Measurements from ENCODE around the gene HES6. TPM values are rescaled to one million over a fixed set of nuclear protein-coding genes. Genes with fewer than 3 reads are reported as not detected.

HES6 gene
- total RNA-seq, 1 donor from 2014 or later = 4.3 TPM

DNA sequence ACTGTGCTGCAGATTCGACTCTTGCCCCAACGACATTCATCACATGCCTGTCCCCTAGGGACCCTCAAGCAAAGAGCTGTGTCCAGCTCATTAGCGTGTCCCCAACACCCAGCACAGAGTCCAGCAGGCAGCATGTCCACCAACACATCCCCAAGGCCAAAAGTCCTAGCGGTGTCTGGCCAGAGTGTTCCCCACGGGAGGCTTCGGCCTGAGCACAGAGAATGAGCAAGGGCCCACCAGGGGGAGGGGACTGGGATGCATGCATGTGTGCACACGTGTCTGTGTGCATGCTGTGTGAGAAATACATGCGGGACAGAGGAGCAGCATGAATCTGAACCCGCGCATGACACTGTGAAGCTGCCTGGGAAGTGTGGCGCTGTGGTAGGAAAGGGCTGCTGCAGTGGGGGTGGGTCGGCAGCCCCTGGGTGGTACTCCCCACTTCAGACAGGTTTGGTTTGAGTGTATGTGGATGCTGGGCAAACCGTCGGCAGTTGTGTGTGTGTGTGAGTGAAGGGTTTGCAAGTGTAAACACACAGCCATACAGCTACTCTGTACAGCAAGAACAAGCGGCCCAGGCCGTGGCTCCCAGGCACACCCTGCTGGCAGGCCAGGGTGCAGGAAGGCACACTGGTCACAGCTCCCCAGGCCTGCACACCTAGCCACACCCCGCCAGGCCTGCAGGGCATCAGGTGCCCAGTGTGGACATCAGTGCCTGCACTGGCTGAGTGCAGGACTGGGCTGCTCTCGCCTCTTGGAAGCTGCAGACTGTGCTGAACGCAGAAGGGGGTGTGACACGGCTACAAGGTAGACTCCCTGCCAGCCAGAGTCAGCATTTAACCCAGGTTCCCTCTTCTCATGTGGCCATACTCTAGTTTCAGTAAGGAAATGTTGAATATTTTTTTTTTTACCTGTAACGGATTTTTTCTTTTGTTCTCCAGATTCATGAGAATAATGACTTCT is 19.5 kb upstream of the HES6 start:
- no peak for ATAC-seq
- DNase-seq (ENCODE audit: missing footprints) = peak; percentile 66
- intact Hi-C loops (cut with DNase I) = loop anchor here (5.0 to 10.0 kb wide), 3 partner anchors 95 to 677 kb away; no protein-coding TSS in a partner anchor

DNA sequence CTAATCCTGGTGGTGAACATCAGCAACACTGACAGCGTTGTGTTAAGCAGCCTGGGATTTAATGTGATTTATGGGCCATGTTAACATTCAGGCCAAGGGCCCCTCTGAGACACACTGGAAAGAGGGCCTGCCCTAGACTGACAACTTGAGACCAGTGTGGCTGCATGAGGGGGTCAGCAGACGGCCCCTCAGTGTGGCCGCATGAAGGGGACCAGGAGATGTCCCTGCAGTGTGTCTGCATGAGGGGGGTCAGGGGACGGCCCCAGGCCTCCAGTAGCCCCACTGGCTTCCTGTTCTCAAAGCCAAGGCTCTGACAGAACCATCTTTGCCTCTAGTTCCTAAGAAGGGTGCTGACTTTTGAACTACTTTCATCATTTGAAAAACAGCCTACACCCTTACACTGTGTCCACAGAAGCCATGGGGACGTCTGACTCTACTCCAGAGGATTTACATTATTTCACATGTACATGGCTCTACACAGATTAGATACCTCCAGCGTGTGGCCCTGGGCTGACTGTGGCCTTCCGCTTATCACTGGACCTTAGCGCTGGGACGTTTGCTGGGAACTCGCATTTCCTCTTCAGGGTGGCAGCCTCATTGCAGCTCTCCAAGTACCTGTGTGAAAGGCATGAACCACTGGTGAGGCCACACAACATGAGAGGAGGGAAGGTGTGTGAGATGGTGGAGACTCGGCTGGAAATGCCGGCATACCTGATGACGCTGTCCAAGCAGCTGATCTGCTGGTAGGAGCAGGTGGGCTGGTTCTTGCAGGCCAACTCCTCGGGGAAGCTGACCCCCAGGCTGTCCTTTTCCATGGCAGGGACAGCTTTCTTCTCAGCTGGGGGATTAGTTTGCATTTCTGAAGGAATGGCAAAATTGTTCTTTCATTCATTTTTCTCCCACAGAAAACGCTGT is 18.2 kb upstream of the HES6 start:
- intact Hi-C loops (cut with DNase I) = no loop called here
- DNase-seq (ENCODE audit: missing footprints) (peak; percentile 11), ATAC-seq (no peak)

DNA sequence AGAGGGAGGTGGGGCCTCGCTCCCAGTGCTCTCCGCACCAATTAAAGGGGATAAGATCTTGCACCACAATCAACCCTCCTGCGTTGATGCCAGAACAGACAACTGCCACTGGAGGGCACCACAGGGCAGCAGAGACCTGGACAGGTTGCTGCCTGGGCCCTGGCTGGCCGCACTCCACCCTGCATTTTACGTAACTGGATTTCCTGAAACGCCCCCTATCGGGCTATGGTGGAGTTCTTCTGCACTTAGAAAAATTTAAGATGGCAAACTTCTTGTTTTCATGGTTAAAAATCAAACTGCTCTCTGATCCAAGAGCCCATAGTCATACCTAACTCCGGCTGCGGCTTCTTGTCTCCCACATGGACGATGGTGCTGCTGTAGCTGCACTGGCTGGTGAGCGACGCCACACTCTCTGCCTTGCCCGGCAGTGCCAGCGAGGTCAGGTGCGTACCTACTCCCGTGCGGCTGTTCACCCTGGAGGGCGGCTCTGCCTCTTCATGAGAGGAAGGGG is 16.8 kb upstream of the HES6 start:
- intact Hi-C loops (cut with DNase I) = no loop called here
- ATAC-seq = peak; percentile 33

DNA sequence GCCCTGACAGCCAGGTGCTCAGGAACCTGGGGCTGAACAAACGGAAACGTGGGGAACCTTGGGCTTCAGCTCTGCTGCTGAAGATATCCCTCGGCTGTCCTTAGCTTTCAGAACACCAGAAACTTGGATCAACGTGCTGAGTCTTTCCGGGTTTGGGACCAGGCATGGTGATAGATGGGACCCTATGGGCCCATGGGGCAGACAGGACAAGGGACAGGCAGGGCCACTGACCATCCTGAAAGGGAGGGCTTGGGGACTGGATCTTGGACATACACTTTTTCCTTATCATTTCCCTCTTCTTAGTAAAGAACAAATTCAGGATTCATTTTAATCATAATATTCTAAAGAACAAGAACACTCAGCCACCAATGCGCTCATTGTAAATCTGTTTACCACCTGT is 16.3 kb upstream of the HES6 start:
- ATAC-seq = no peak
- DNase-seq (ENCODE audit: missing footprints) = peak; percentile 1
- intact Hi-C loops (cut with DNase I) = no loop called here

More for the DNA sequence above, 16.8 kb upstream of the HES6 start:
- peak; percentile 77 for DNase-seq (ENCODE audit: missing footprints)

DNA sequence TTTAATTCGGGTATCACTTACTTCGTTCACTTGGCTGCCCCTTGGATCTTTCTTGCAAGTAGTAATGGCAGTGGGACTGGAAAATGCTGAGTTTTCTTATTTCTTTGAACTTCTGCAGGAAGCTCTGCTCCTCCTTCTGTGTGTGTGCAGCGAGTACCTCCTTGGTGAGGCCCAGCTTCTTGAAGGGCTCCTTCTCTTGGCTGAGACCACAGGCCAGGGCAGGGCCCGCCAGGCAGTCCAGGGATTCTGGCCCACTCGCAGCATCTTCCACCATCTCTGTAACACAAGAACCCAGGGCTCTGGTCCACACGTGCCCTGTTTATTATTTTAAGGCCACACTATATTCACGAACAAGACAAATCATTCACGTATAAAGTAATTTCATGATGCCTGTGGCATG is 15.8 kb upstream of the HES6 start:
- peak; percentile 41 for DNase-seq (ENCODE audit: missing footprints)
- intact Hi-C loops (cut with DNase I) = no loop called here
- ATAC-seq = no peak

DNA sequence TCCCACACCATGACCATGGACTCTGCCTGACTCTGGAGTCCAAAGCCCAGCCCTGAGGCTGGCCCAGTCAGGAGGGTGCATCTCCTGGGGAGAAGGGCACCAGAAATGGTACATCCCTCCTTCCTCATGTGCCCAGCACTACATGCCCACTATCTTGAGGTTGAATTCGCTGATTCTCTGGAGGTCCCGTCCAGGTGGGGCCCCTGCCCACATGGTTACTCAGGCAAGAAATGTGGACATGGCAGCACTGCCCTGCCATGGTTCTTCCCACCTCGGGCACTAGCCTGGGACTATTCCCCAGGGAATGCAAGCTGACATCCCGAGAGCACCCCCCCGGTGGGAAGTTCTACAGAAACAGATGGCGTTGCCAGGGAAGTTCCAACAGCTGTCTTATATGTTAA is 15.3 kb upstream of the HES6 start:
- intact Hi-C loops (cut with DNase I) = no loop called here

DNA sequence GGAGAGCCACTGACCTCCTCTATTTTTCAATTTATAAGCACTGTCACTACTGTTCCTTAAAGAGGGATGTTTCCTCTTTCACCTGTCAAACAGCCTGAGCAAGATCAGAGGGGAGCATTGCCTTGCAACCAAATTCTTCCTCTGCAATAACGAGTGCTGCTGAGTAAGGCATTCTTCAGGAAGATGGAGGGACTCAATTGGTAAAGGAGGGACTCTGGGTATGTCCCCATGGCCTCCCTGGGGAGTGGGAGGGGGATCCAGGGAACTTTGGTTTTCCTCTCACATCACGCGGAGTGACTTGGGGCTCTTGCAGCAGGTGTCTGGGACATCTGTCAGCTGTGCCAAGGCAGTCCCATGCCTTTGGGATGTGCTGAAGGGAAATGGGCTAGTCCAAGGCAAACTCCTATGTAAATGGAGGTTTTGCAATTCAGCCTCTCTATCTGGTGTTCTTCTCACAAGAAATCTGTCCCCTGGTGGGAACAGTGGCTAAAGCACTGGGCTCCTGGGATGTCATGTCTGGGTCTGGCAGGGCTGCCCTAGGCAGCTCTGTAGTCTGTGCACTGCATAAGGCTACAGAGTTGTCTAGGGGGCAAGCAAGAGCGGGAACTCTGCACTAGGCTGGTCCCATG is 14.4 kb upstream of the HES6 start:
- ATAC-seq = no peak
- DNase-seq (ENCODE audit: missing footprints) = peak; percentile 9
- intact Hi-C loops (cut with DNase I) = no loop called here

More for the DNA sequence above, 15.3 kb upstream of the HES6 start:
- no peak for ATAC-seq
- DNase-seq (ENCODE audit: missing footprints) = peak; percentile 15

DNA sequence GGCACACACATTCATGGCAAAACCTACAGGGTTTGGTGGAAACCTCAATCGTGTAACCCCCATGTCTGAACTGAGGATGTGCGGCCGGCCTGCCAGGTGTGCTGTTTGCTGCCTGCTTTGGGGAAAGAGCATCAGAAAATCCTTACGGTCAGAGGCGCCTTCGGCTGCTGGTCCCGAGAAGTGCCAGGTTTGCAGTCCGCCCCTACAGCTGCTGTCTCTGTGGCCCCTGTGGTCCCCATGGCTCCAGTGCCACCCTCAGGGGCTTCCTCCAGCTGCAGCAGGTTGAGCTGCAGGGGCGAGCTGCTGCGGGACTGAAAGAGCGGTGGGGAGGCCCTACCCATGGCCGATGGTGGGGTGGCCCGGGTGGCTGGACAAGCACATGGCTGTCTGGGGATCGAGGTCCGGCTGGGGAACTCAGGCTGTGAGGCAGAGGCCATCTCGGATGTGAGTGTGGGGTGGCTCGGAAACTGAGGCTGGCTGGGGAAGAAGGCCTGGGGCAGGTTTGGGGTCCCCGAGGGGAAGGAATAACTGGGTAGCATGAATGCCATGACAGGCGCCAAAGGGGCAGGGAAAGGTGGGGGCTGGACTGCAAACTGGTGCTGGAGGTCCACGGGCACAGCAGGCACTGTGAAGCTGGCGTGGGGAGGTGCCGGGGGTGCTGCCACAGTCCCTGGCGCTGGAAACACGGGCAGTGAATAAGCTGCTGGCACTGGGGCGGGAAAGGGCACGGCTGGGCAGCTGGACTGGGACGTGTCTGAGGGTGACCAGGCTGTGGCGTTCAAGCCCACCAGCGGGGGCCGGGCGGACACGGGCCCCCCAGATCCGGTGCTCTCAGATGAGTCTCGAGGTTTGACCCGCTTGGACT is 13.2 kb upstream of the HES6 start:
- DNase-seq (ENCODE audit: missing footprints) (peak; percentile 60), ATAC-seq (no peak)
- intact Hi-C loops (cut with DNase I) = no loop called here

DNA sequence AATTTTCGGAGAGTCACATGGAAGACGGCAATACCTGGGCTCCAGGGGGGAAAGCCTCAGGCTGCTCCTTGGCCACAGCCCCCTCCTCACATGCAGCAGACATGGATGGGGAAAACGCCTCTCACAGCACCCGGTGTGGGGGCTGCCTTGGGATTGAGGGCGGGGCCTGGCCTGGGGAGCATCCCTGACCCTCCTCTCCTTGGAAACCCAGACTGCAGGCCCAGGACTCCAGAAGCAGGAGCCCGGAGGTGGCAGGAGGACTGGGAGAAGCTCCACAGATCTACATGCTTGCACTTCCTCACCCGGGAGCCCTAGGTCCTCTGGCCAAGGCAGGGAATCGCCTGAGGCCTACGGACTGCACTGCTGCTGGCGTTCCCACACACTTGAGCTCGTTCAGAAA is 12.1 kb upstream of the HES6 start:
- intact Hi-C loops (cut with DNase I) = no loop called here
- ATAC-seq (no peak), DNase-seq (ENCODE audit: missing footprints) (peak; percentile 41)

DNA sequence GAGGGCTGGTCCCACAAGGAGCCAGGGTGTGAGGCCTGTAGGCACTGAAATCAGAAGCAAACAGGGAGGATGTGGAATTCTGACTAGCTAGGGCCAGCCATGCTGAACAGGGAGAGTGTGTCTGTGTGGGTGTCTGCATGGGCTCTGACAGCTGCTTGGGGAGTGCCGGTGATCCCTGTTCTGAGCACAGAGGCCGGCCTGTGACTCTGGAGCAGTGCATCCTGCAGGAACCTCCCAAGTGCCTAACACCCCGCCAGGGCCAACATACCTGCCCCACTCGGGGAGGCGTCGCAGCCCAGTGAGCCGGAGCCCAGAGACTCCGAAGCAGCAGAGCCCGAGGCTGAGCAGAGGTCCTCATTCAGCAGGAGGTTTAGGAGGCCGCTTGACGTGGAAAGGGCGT is 11.5 kb upstream of the HES6 start:
- peak; percentile 54 for DNase-seq (ENCODE audit: missing footprints)
- intact Hi-C loops (cut with DNase I) = no loop called here
- ATAC-seq = no peak

DNA sequence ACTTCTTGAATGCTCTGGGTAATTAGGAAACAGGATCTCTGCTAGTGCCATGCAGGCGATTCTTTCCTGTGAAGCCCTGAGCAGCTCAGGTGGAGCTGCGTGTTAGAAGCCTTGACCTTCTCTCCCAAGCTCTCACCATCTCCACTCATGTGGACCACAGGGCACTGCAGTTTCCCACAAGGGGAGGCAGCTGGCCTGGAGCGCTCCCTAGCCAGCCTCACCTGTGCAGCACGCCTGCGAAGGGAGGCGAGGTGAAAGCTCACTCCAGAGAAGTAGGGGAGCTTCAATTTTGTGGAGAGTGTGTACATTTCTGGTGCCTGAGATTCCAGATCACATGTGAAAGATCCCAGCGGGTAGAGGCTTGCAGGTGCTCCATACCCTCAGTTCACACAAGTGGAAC is 11.1 kb upstream of the HES6 start:
- peak; percentile 25 for DNase-seq (ENCODE audit: missing footprints)
- intact Hi-C loops (cut with DNase I) = no loop called here
- no peak for ATAC-seq

DNA sequence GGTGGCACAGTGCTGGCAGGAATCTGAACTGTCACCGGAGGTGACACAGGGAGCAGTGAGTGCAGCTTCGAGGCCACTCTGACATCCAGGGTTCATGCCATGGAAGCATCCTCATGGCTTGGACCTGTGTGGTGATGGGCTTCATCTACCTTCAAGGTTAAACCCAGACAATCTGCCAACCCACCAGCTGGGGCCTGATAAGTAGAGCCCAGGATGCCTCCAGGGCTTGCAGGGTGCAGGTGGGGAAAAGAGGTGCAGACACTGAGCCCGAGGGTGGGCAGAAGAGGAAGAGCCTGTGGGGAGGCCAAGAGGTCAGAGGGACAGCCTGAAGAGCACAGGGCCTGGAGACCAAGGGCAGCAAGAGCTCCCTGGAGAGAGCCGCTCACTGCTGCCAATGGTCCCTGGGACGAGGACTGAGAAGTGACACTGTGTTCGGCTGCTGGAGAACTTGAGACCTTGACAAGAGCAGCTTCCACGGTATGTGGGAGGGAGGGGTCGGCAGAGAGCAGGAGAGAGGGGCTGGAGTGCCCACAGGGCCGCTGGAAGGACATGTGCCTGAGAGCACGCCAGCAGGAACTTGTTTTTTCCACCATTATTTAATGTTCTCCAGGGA is 8.1 kb upstream of the HES6 start:
- ATAC-seq (no peak), DNase-seq (ENCODE audit: missing footprints) (peak; percentile 22)
- intact Hi-C loops (cut with DNase I) = no loop called here

DNA sequence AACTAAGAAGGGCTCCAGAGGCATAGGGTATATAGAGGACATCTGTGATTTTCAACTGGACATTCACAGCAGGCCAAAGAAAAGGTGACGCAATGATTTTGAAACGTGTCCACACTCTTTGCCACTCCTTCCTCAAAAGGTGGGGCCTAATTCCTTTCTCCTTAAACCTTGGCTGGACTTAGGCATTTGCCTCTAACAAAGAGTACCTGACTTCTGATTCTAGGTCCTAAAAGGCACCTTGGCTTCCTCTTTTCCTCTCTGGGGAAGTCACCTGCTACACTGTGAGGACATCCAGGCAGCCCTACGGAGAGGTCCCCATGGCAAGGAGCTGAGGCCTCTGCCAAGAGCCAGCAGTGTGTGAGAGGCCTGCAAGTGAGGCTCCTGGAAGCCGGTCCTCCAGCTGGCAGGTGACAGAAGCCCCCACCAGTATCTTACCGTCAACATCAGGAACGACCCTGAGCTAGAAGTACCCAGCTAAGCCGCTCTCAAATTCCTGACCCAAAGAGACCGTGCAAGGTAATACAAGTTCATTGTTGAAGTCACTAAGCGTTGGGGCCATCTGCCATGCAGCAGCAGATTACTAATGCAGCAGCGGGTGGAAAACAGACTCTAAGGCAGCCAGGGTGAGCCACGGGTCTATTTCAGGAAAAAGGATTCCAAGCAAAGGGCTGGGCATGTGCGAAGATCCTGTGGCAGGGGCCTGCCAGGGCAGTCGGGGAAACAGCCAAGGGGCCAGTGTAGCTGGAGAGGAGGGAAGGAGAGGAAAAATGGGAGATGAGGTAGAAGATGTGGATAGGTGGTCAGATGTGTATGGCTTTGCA is 7.4 kb upstream of the HES6 start:
- DNase-seq (ENCODE audit: missing footprints) (peak; percentile 4), ATAC-seq (no peak)
- intact Hi-C loops (cut with DNase I) = no loop called here

DNA sequence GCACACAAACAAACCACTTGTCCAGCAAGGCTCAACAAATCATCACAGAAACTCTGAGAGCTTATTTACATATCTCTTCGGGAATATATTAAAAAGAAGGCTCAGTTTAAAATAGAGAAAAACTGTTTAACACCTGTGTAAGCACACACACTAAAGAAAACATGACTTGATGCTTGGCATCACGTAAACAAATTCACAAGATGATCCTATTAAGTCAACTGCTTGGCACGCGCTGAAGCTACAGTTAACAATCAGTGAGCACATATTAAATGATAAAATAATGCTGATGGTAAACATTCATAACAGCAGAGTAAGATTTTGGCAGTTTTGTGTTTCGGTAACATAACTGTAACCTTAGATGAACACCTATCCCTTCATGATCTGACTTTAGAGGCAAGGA is 4.3 kb upstream of the HES6 start:
- ATAC-seq (no peak), DNase-seq (ENCODE audit: missing footprints) (no peak)
- intact Hi-C loops (cut with DNase I) = loop anchor here (5.0 kb wide), 1 partner anchor 387 kb away; the partner anchor contains the start of gene RAMP1

DNA sequence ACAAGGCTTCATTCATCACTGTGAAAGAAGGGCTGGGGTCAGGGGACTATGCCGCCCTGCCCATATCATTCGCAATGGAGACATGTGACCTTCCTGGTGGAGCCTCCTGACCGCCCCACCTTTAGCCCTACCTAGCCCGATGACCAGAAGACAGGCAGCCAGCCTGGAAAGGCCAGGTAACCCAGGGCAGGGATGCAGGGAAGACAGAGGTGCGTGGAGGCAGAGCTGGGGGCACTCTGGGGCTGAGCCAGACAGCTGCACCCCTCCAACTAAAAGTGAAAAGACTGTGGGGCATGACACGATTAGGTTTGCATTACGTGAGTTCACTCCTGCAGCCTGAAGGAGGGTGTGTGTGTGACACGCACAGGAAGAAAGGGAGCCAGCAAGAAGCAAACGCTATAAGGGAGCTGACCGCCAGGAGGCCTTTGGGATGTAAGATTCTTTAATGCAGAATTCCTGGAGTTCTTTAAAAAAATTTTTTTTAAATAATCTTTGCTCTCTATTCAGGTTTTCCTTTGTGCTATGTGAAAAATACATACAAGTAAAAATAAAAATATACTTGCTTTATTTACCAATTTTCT is 3.7 kb upstream of the HES6 start:
- DNase-seq (ENCODE audit: missing footprints) = no peak
- ATAC-seq = no peak
- intact Hi-C loops (cut with DNase I) = loop anchor here (2.0 to 5.0 kb wide), 2 partner anchors 41 to 386 kb away; partner anchors contain the start of genes ILKAP and RAMP1
